Raji (cell line): ENCODE data around the gene CD63.

Experiments used
- POLR2A ChIP-seq: IDR thresholded peaks from 2 replicates; pipeline ENCODE4 v1.6.1; 2011; ENCODE audit warnings: low read depth, low read length, control low read depth; ENCODE audit not compliant: insufficient read depth

Gene CD63

GRCh38 chr12:55728939-55729818 lies at the start of gene CD63:
Gene CD63 (minus strand): TSS chr12:55729009. CDS start chr12:55728341, 668 bp downstream.
- peak; percentile 45 for TF ChIP-seq POLR2A

- TF ChIP-seq POLR2A: no peak
Measured at GRCh38 chr12:55777856-55778255, 49.0 kb upstream of the CD63 start.

- TF ChIP-seq POLR2A: no peak
Measured at GRCh38 chr12:55771736-55772135, 42.9 kb upstream of the CD63 start.

- TF ChIP-seq POLR2A: no peak
Measured at GRCh38 chr12:55767156-55767555, 38.3 kb upstream of the CD63 start.

- no peak for TF ChIP-seq POLR2A
Measured at GRCh38 chr12:55765736-55766290, 37.0 kb upstream of the CD63 start.

- no peak for TF ChIP-seq POLR2A
Measured at GRCh38 chr12:55762646-55763045, 33.8 kb upstream of the CD63 start.

GRCh38 chr12:55760663-55761062 lies 31.9 kb upstream of the CD63 start:
- no peak for TF ChIP-seq POLR2A

GRCh38 chr12:55757701-55758100 lies 28.9 kb upstream of the CD63 start:
- no peak for TF ChIP-seq POLR2A

- no peak for TF ChIP-seq POLR2A
Measured at GRCh38 chr12:55755246-55755645, 26.4 kb upstream of the CD63 start.

- no peak for TF ChIP-seq POLR2A
Measured at GRCh38 chr12:55748230-55748993, 19.6 kb upstream of the CD63 start.

GRCh38 chr12:55746913-55747231 lies 18.1 kb upstream of the CD63 start:
- no peak for TF ChIP-seq POLR2A

GRCh38 chr12:55746174-55746912 lies 17.5 kb upstream of the CD63 start:
- TF ChIP-seq POLR2A: no peak

- TF ChIP-seq POLR2A: no peak
Measured at GRCh38 chr12:55745361-55746173, 16.8 kb upstream of the CD63 start.

GRCh38 chr12:55744340-55745030 lies 15.7 kb upstream of the CD63 start:
- no peak for TF ChIP-seq POLR2A
